ENCODE results near the gene KCNK13.

DNA sequence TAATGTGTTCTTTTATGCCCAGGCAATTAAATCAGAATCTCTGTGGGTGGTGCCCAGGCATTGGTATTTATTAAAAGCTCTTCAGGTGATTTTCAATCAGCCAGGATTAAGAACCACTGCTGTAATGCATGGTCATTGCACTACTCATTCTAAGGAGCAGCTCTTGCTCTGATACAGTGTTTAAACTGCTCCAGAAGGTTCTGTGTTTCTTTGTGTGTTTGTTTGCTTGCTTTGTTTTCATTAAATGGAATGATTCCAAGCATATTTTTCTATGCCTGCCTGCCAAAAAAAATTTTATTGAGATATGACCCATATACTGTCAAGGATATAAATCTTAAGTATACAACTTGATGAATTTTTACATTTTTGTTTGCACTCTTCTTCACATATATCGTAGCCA lies 54.0 kb downstream of the KCNK13 start:
- TF ChIP-seq EZH2phosphoT487 (IDR thresholded peaks at IDR 0.05; ENCODE audit: insufficient read depth, low read depth): no peak
- TF ChIP-seq EZH2 (IDR thresholded peaks at IDR 0.05; ENCODE audit: insufficient read depth, poor library complexity, severe bottlenecking): no peak
